Measurements from ENCODE around the gene FAN1.

GRCh38 chr15:30870681-30871080, 33.0 kb upstream of the FAN1 start:
- no peak for TF ChIP-seq CTCF (IDR thresholded peaks at IDR 0.05)
- no peak for TF ChIP-seq EZH2 (IDR thresholded peaks at IDR 0.05; ENCODE audit: borderline replicate concordance, insufficient read depth, low read depth, low read length, poor library complexity, severe bottlenecking)

Measured in B cell (primary cell).